Bone marrow (tissue), 2 donors: ENCODE data around the gene KCTD8.

Experiments
- DNase-seq, 2 donors: peaks; one replicate each; lab custom pipeline; 2025; lab: John Stamatoyannopoulos, UW

The KCTD8 gene

GRCh38 chr4:44448521-44449461, at the start of gene KCTD8:
Gene KCTD8, minus strand, starts transcription at chr4:44448809.
- DNase-seq = peak; percentile 22 to 24

DNA sequence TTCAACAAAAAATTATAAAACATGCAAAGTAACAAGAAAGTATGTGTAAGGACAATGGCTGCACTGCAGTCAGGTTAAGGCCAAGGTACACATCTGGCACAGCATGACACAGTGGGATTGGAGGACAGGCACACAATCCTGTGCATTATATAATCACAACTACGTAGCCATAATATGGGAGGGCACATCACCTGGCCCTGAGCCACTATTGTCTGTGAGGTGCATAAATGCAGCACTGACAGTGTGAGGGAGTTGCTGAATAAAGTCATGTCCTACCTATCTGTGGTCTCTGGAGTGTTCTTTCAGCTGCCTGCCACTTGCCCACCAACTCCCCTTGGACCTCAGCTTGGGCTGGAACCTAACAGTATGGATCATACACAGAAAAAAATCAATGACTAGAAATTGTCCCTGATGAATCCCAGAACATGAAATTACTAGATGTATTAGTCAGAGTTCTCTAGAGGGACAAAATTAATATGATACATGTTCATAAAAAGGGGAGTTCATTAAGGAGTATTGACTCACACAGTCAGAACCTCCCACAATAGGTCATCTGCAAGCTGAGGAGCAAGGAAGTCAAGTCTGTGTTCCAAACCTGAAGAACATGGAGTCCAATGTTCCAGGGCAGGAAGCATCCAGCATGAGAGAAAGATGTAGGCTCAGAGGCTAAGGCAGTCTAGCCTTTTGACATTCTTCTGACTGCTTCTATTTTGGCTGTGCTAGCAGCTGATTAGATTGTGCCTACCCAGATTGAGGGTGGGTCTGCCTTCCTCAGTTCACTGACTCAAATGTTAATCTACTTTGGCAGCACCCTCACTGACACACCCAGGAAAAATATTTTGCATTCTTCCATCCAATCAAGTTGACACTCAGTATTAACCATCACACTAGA, 46.4 kb upstream of the KCTD8 start:
- no peak for DNase-seq

- no peak for DNase-seq
Measured at GRCh38 chr4:44493924-44494323, 45.3 kb upstream of the KCTD8 start.

DNA sequence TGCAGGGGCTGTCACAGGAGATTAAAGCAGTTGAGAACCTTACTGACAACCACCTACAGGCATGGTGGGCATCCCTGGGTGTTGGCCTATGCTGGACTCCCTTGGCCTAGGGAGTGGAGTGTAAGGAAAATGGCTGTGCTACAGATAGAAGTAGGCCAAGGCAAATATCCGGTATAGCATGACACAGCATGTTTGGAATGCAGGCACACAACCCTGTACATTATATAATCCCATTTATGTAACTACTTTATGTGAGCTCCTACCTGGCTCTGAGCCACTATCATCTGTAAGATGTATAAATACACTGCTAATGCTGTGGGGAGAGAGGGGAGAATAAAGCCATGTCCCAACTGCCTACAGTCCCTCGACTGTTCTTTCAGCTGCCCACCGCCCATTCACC, 38.7 kb upstream of the KCTD8 start:
- no peak for DNase-seq

- DNase-seq = no peak
Measured at GRCh38 chr4:44479731-44480130, 31.1 kb upstream of the KCTD8 start.

DNA sequence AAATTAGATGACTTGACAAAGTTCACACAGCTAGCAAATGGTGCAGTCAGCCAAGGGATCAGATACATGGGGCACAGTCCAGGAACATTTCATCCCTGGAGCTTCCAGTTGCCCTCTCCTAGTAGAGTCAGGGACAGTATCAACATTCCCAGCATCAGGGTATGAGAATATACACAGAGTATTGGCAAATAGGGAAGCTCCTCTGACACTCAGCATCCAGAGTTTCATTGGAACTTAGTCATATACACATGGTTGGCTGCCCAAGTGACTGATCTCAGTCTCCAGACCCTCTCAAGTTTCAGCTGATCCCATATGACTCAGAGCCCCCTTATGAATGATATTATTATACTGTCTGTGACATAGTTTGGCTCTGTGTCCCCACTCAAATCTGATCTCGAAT, 13.7 kb upstream of the KCTD8 start:
- DNase-seq = no peak

DNA sequence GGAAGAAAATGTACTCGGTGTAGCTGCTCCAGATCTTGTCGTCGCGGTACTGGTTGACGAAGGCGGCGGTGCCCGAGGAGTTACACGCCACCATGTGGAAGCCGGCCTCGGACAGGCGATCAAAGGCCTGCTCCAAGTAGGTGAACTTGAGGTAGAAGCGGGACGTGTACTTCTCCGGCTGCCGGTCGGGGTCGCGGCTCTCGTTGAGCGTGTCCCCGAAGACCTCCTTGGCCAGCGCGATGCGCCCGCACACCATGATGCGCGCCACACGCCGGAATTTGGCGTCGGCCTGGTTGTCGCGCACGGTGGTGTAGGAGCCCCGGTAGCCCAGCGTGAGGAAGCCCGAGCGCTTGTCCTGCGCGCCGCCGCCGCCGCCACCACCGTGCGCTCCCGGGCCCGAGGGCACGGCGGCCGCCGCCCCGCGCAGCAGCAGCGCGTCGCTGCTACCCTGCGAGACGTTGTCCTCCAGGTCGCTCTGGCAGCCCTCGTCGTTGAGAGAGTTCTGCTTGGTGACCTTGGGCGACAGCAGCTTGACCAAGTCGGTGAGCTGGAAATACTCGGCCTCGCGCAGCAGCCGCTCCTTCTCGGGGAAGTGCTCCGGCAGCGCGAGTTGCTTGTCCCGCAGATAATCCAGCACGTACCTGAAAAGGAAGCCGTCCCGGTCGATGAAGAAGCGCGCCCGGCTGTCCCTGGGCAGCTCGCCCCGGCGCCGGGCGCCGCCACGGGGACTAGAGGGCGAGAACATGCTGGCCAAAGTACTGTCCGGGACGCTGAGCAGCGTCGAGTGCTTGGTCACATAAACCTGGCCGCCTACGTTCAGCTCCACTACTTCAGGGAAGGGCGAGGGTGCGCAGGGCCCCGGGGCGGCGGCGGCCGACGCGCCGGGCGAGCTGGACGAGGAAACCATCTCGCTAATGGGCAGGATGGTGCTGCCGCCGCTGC, 775 bp downstream of the KCTD8 start:
- DNase-seq = no peak

DNA sequence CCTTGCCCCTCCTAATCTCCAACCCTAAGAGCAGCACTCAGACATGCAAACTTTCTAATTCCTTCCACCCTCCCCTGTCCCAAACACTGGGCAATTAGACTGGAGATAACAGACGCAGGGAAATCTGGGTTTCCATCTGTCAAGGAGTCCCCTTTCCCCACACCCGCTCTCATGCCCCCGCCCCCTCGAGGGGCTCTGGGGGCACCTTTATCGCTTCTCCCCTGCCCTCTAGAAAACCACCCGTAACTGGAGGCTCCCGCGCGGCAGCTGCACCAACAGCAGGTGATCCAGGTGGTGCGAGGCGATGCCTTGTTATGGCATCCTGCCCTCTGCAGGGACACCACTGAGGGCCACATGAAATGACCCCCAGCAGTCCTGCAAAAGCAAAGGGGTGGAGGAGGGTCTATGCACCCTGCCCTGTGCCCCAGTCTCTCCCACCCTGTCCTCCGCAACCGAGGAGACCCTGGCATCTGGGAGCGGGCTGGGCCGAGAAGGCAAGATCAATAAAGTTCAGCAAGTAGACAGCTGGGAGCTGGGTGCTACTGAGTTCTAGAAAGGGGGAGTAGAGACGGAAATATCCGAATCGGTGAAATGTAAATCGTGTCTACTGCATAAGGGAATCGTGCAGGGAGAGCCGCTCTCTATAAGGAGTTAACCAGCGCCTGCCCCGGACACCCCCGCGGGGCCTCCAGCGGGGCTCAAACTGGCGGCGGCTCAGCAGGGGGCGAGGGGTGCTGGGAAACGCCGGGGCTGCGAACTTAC, 1.6 kb downstream of the KCTD8 start:
- DNase-seq = no peak

GRCh38 chr4:44446191-44446590, 2.4 kb downstream of the KCTD8 start:
- DNase-seq = no peak

GRCh38 chr4:44438687-44439086, 9.9 kb downstream of the KCTD8 start:
- DNase-seq = no peak

DNA sequence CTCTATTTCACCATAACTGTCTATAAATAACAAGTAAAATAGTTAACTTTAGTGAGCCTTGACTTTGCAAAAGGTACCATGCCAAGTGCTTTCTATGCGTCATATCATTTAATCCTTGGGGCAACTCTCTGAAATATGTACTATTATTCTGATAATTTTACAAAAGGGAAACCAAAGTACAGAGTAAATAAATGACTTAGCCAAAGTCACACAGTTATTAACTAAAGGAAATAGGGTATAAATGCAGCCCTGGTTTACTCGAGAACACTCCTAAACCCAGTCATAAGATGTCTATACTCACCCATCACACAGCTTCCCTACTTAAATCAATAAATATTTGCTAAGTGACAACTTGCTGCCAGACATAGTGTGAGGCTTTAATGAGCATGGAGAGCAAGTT, 14.4 kb downstream of the KCTD8 start:
- no peak for DNase-seq

- DNase-seq = no peak
Measured at GRCh38 chr4:44425614-44426208, 22.9 kb downstream of the KCTD8 start.

DNA sequence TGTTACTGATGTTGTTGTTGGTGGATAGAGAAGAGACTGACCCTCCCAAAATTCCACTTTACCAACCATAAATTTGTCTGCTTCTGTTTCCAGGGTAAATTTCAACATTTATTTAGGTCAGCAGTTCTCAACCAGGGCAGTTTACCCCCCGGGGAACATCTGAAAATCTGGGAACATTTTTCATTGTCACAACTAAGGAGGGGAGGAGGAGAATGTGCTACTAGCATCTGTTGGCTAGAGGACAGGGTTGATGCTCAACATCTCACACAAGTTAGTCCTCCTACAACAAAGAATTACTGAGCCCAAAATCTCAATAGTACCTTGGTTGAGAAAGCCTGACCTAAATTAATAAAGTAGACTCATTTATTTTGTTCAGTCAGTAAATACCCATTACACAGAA, 25.7 kb downstream of the KCTD8 start:
- DNase-seq = no peak

GRCh38 chr4:44421330-44422065, 27.1 kb downstream of the KCTD8 start:
- DNase-seq = no peak

- DNase-seq = no peak
Measured at GRCh38 chr4:44415251-44415650, 33.4 kb downstream of the KCTD8 start.

DNA sequence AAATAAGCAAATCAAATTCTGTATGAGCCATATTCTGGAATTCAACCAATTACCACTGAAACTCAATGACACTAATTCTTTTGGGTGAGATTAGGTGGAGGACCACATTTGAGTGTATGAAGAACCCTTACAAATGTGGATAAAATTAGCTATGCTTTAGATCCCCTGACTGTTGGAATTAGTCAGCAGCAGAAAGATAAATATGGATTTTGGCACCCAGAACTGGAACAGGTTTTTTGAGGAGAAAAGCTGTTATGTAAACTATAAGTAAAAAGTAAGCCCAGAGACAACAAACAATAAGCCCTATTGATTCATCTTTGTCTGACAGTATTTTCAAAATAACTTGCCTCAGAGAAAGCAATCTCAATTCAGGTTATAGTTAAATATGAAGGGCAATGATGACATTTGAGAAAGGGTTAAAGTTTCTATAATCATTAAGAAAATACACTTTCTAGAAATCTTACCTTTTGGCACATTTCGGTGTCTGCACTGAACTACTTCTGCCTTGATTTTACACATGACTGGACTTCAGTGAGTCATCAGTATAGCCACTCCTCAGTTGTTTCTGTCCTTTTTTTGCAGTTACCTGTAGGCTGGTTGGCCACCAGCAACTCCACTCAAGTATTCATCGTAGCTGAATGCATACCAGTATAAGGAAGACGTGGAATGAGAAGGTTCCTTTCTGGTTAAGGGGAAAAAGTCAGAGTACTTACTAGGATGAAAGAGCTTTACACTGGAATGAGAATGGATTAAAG, 80.0 kb downstream of the KCTD8 start:
- DNase-seq = no peak

DNA sequence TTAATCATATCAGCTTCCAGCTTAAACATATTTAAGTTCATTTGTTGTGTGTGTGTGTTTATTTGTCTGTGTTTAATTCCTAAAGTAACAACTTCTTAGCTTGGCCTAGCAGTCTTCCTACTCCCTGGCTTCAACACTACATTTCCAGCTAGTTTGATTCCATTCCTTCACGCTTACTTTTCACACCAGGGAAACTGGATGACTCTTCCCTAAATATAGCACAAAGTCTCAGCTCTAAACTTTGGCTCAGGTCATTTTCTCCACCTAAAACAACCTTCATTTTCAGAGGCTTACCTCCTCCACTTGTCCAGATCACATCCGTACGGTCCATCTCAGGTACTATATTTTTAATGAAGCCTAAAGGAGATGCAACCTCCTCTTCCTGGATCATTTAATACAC, 94.4 kb downstream of the KCTD8 start:
- no peak for DNase-seq

DNA sequence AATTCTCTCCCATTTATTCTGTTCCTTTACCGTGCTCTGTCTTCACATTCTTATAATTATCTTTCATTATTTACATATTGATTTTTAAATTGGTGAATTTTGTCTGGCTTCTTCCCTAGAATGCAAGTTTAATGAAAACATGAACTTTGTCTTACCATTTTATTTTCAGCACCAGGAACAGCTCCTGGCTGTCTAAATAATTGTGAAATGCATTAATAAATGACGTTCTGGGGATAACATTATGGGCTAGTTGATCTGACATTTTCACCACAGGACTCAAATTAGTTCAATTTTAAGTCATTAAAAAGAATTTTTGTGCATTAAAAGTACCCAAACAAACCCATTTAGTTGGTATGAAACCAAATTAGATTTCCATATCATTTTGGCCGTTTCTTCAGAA, 97.5 kb downstream of the KCTD8 start:
- no peak for DNase-seq

GRCh38 chr4:44342800-44343199, 105.8 kb downstream of the KCTD8 start:
- no peak for DNase-seq
